Measurements from ENCODE around the gene YAE1. TPM values are rescaled to one million over a fixed set of nuclear protein-coding genes. Genes with fewer than 3 reads are reported as not detected.

Gene YAE1
- total RNA-seq, 4 donors from 2014 or later, result 13.3 to 18.5 (median 17.0) TPM

DNA sequence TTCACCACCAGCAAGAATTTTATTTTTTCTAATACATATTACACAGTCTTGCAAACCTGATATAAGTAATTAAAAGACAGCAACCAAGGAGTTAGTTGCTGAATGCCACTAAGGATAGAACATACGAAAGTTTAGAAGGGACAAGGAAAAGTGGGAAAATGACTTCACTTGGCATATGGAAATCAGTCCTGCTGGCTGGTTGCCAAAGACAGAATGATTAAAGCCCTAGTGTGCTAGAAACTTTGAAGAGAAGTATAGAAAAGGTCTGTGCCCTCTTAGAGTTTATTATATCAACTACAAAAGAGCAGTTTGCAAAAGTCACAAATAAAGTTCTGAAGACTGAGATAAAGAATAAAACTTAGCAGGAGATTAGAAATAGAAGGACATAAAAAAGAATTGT is 5.8 kb upstream of the YAE1 start:
- TF ChIP-seq POLR2AphosphoS5 (IDR thresholded peaks at IDR 0.05) (no peak), POLR2A (IDR thresholded peaks at IDR 0.05; ENCODE audit: low read depth) (no peak), EP300 (IDR thresholded peaks at IDR 0.05) (no peak)
- TF ChIP-seq, protein P1, sequence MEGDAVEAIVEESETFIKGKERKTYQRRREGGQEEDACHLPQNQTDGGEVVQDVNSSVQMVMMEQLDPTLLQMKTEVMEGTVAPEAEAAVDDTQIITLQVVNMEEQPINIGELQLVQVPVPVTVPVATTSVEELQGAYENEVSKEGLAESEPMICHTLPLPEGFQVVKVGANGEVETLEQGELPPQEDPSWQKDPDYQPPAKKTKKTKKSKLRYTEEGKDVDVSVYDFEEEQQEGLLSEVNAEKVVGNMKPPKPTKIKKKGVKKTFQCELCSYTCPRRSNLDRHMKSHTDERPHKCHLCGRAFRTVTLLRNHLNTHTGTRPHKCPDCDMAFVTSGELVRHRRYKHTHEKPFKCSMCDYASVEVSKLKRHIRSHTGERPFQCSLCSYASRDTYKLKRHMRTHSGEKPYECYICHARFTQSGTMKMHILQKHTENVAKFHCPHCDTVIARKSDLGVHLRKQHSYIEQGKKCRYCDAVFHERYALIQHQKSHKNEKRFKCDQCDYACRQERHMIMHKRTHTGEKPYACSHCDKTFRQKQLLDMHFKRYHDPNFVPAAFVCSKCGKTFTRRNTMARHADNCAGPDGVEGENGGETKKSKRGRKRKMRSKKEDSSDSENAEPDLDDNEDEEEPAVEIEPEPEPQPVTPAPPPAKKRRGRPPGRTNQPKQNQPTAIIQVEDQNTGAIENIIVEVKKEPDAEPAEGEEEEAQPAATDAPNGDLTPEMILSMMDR (IDR thresholded peaks at IDR 0.05), result no peak
- H3K4me3 ChIP-seq, result no peak overlapping the region
- WGBS, result 61% methylated on average over 1 of the region's 1 CpG
- H3K27ac ChIP-seq (replicated peaks in 1 of 4), result no peak overlapping the region
- no peak for DNase-seq (ENCODE audit: extremely low spot score)
- H3K36me3 ChIP-seq, result no peaks in the 10 kb centered on the region
- intact Hi-C loops (cut with DNase I), result no loop called here
- H3K27me3 ChIP-seq, result no peaks in the 10 kb centered on the region
- peaks cover 0 to 3% (median 2%) of the 10 kb centered on the region in 4 donors for H3K4me1 ChIP-seq
- no peaks in the 10 kb centered on the region for H3K9me3 ChIP-seq

- Histone ChIP-seq H3K4me1 (peaks cover 0 to 6% (median 5%) of the 10 kb centered on the region in 4 donors), H3K27ac (replicated peaks in 1 of 4) (no peak overlapping the region), H3K4me3 (no peak overlapping the region), H3K9me3 (no peaks in the 10 kb centered on the region), H3K36me3 (no peaks in the 10 kb centered on the region), H3K27me3 (no peaks in the 10 kb centered on the region)
- no peak for DNase-seq (ENCODE audit: extremely low spot score)
- intact Hi-C loops (cut with DNase I), result no loop called here
- 60% methylated on average over 1 of the region's 1 CpG for WGBS
- TF ChIP-seq EP300 (IDR thresholded peaks at IDR 0.05) (no peak), POLR2AphosphoS5 (IDR thresholded peaks at IDR 0.05) (no peak), POLR2A (IDR thresholded peaks at IDR 0.05; ENCODE audit: low read depth) (no peak)
- TF ChIP-seq, protein P1 (IDR thresholded peaks at IDR 0.05), result no peak
These were observed 5.2 kb upstream of the YAE1 start for GRCh38 chr7:39560997-39561396.

DNA sequence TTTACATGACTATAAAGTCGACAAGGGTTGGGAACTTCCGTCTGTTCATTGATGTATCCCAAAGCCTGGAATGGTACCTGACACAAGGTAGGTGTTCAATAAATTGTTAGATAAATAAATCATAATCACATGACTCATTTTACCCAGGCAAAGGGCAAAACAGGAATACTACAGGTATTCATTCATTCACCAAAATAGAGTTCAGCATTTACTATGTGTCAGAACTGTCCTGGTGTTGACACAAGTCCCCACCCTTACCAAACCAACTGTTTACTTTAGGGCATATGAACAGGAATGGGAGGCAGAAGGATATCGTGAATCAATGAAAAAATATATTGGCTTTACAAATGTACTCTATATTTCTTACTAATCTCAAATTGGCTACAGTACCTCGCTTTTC is 666 bp upstream of the YAE1 start:
- intact Hi-C loops (cut with DNase I), result no loop called here
- TF ChIP-seq, protein P1 (IDR thresholded peaks at IDR 0.05), result no peak
- TF ChIP-seq POLR2A (IDR thresholded peaks at IDR 0.05; ENCODE audit: low read depth), result no peak
- TF ChIP-seq EP300 (IDR thresholded peaks at IDR 0.05), result no peak
- no peak for TF ChIP-seq POLR2AphosphoS5 (IDR thresholded peaks at IDR 0.05)

GRCh38 chr7:39567294-39567693 is 1.1 kb downstream of the YAE1 start:
- peaks cover 0 to 17% (median 9%) of the 10 kb centered on the region in 4 donors for H3K36me3 ChIP-seq
- H3K27ac ChIP-seq (replicated peaks in 1 of 4), result no peak overlapping the region
- intact Hi-C loops (cut with DNase I), result no loop called here
- H3K4me3 ChIP-seq, result peak overlapping the region; percentile 71 to 88 (median 80)
- TF ChIP-seq, protein P1 (IDR thresholded peaks at IDR 0.05), result no peak
- TF ChIP-seq POLR2AphosphoS5 (IDR thresholded peaks at IDR 0.05) (no peak), EP300 (IDR thresholded peaks at IDR 0.05) (no peak), POLR2A (IDR thresholded peaks at IDR 0.05; ENCODE audit: low read depth) (no peak)
- 71% methylated on average over 2 of the region's 2 CpGs for WGBS
- H3K9me3 ChIP-seq, result no peaks in the 10 kb centered on the region
- no peaks in the 10 kb centered on the region for H3K27me3 ChIP-seq
- DNase-seq (ENCODE audit: extremely low spot score), result no peak
- H3K4me1 ChIP-seq, result peaks cover 16 to 20% (median 18%) of the 10 kb centered on the region in 4 donors

More for the DNA sequence above, 666 bp upstream of the YAE1 start:
- peak overlapping the region; percentile 71 to 88 (median 80) for H3K4me3 ChIP-seq
- peaks cover 0 to 10% (median 4%) of the 10 kb centered on the region in 4 donors for H3K36me3 ChIP-seq
- DNase-seq (ENCODE audit: extremely low spot score), result no peak
- WGBS, result 54% methylated on average over 4 of the region's 4 CpGs
- H3K27ac ChIP-seq (replicated peaks in 1 of 4), result peak overlapping the region; percentile 77 to 85 (median 79)
- no peaks in the 10 kb centered on the region for H3K27me3 ChIP-seq
- peaks cover 16 to 20% (median 18%) of the 10 kb centered on the region in 4 donors for H3K4me1 ChIP-seq
- no peaks in the 10 kb centered on the region for H3K9me3 ChIP-seq
